K562 (cell line): ENCODE data around the gene PDZK1. TPM values are rescaled to one million over a fixed set of nuclear protein-coding genes. Genes with fewer than 3 reads are reported as not detected.
A peak's percentile ranks its signal among the peaks of the same experiment; 100 is the strongest.

ENCODE experiments used
- ATAC-seq: fragments of 200-7000 bp; cut with Tn5 transposase; 3 replicates; pipeline ENCODE4 v1.9.1; 2020; ENCODE audit warnings: moderate library complexity
- BruUV-seq: library from RNA; stranded (reverse); fragments of 400-500 nt; replicated peaks from 2 replicates; lab custom pipeline; 2021; lab: Mats Ljungman, UMichigan
- CTCF ChIA-PET: fragments of 300-600 bp; formaldehyde crosslinking; extraction: SDS; loops from one replicate; lab custom pipeline; 2021; ENCODE audit warnings: low intra/inter-chr PET ratio; lab: Yijun Ruan, JAX
- POLR2A ChIA-PET: fragments of 300-600, 350-650 bp; sonication (Branson Sonifier 250); formaldehyde crosslinking; extraction: SDS; loops from one replicate; lab custom pipeline; 2021; ENCODE audit warnings: antibody characterized with exemption, inconsistent platforms; lab: Yijun Ruan, JAX
- DNase-seq, 4 experiments: peaks; one replicate each; pipeline versions ENCODE4 v3.0.0 to v3.0.0-alpha.2; 2011 to 2018; ENCODE audit warnings: low spot score in 3 of 4, mixed read lengths in 3 of 4; ENCODE audit errors: extremely low read depth in 1 of 4
- FAIRE-seq: peaks from 2 replicates; lab custom pipeline; 2011; peaks lifted over from hg19 to GRCh38; lab: Jason Lieb, UNC
- H2AFZ ChIP-seq: 2 replicates; pipeline ENCODE4 v1.6.0; 2011; ENCODE audit warnings: low read depth, low read length, control low read depth, inconsistent platforms
- H3K27ac ChIP-seq: fragments of 200-600 bp; 3 replicates; pipeline ENCODE4 v1.8.0; 2011; ENCODE audit warnings: low read depth, mild to moderate bottlenecking, control low read depth, inconsistent platforms, low read length, moderate library complexity, mixed read lengths; ENCODE audit errors: extremely low read depth
- H3K27me3 ChIP-seq, 2 experiments: fragments of 300-600 bp in 1 of 2; 2 replicates in 1 of 2; 3 replicates in 1 of 2; pipeline versions ENCODE4 v1.6.0 to v1.8.0; 2011; ENCODE audit warnings: inconsistent platforms in 2 of 2, low read length in 2 of 2, mild to moderate bottlenecking in 1 of 2, mixed read lengths in 1 of 2, moderate library complexity in 1 of 2; ENCODE audit not compliant: control insufficient read depth in 2 of 2, insufficient read depth in 2 of 2
- H3K36me3 ChIP-seq: fragments of 300-600 bp; 3 replicates; pipeline ENCODE4 v1.8.0; 2011; ENCODE audit warnings: mild to moderate bottlenecking, low read length, inconsistent platforms; ENCODE audit not compliant: control insufficient read depth, insufficient read depth
- H3K4me1 ChIP-seq, 2 experiments: fragments of 200-600 bp in 1 of 2; replicated peaks in 1 of 2; 2 replicates in 1 of 2; 3 replicates in 1 of 2; pipeline versions ENCODE4 v1.5.1 to v1.8.0; 2011; ENCODE audit warnings: inconsistent platforms in 2 of 2, low read length in 2 of 2, mild to moderate bottlenecking in 1 of 2, mixed read lengths in 1 of 2, moderate library complexity in 1 of 2; ENCODE audit not compliant: control insufficient read depth in 2 of 2, insufficient read depth in 2 of 2
- H3K4me2 ChIP-seq: 2 replicates; pipeline ENCODE4 v1.6.1; 2011; ENCODE audit warnings: low read length, control low read depth, inconsistent platforms, mixed read lengths; ENCODE audit not compliant: insufficient read depth
- H3K4me3 ChIP-seq: fragments of 200-600 bp; sonication (generic), shearing (Covaris generic); 2 replicates; pipeline ENCODE4 v1.5.1; 2016; ENCODE audit warnings: control low read depth, inconsistent platforms
- H3K79me2 ChIP-seq: fragments of 200-600 bp; 3 replicates; pipeline ENCODE4 v1.8.0; 2011; ENCODE audit warnings: low read length, inconsistent platforms; ENCODE audit not compliant: control insufficient read depth, insufficient read depth
- H3K9ac ChIP-seq, 2 experiments: 2 replicates each; pipeline versions ENCODE4 v1.6.0 to v1.6.1; 2011; ENCODE audit warnings: low read depth in 2 of 2, low read length in 2 of 2, control low read depth in 1 of 2, inconsistent platforms in 1 of 2, mild to moderate bottlenecking in 1 of 2, mixed read lengths in 1 of 2; ENCODE audit not compliant: insufficient read depth in 1 of 2
- H3K9me1 ChIP-seq: one replicate; pipeline ENCODE4 v1.6.0; 2011; ENCODE audit warnings: inconsistent platforms, mild to moderate bottlenecking, low read length, moderate library complexity; ENCODE audit not compliant: control insufficient read depth, insufficient read depth
- H3K9me3 ChIP-seq: replicated peaks from 2 replicates; pipeline ENCODE4 v1.5.1; 2011; ENCODE audit warnings: low read depth, low read length, inconsistent platforms; ENCODE audit not compliant: control insufficient read depth, insufficient read depth
- H4K20me1 ChIP-seq: replicated peaks from 2 replicates; pipeline ENCODE4 v1.6.1; 2011; ENCODE audit warnings: low read length, inconsistent platforms, mixed read lengths; ENCODE audit not compliant: control insufficient read depth, insufficient read depth
- ESRRA ChIP-seq: fragments of 450-650 bp; IDR thresholded peaks from 2 replicates; pipeline ENCODE4 v1.6.1; 2014; ENCODE audit warnings: low read depth, mild to moderate bottlenecking, moderate library complexity, borderline replicate concordance
- IFI16 ChIP-seq: fragments of 250-450 bp; sonication (Bioruptor Pico); IDR thresholded peaks from 2 replicates; pipeline ENCODE4 v2.1.2; 2022; ENCODE audit warnings: mild to moderate bottlenecking, inconsistent platforms
- KDM4B ChIP-seq, 2 experiments: fragments of 450-650 bp in 1 of 2; sonication (generic) in 1 of 2; IDR thresholded peaks; 2 replicates each; pipeline ENCODE4 v1.6.1; 2016 to 2017; ENCODE audit warnings: borderline replicate concordance in 2 of 2, antibody characterized with exemption in 1 of 2, low read depth in 1 of 2, mild to moderate bottlenecking in 1 of 2
- SAFB ChIP-seq: fragments of 200-400 bp; formaldehyde crosslinking; IDR thresholded peaks from 2 replicates; pipeline ENCODE4 v1.6.1; 2017; ENCODE audit warnings: low read depth, low read length, borderline replicate concordance
- ZNF12 ChIP-seq: sonication (generic); formaldehyde crosslinking; IDR thresholded peaks from 2 replicates; pipeline ENCODE4 v1.4.0; 2020; ENCODE audit warnings: mild to moderate bottlenecking, missing genetic modification reagents
- WGBS: fragments of 100-300 bp; shearing (Covaris generic); methylation state at CpG from one replicate; pipeline ENCODE4 v1.1.6; 2016; ENCODE audit warnings: low coverage, mixed read lengths; ENCODE audit not compliant: insufficient coverage; ENCODE audit errors: missing lambda C conversion rate; 5-methylcytosine and 5-hydroxymethylcytosine counted together
- in situ Hi-C: fragments of 300-500 bp; cut with MboI; formaldehyde crosslinking; loops from 4 replicates; pipeline ENCODE4 v1.15.0; 2018; ENCODE audit warnings: inconsistent platforms, mixed read lengths
- intact Hi-C: fragments of 100-400 bp; cut with micrococcal nuclease; formaldehyde crosslinking; loops from 2 replicates; pipeline ENCODE4 v1.14.2; 2022
- polyA plus RNA-seq, 8 experiments: library from polyadenylated mRNA; depleted of rRNA in 4 of 8; stranded (reverse) in 5 of 8; unstranded in 3 of 8; fragments of >200 nt; fragmentation: Nextera tagmentation in 2 of 8; fragmentation: Illumina TruSeq in 1 of 8; extraction: Ambion mirVana in 2 of 8; extraction: Trizol in 1 of 8; gene quantifications; 2 replicates each; pipeline versions ENCODE4 v1.2.1 to v1.2.3, GENCODE V29; 2011 to 2014; ENCODE audit warnings: inconsistent platforms in 1 of 8, missing spikeins in 1 of 8
- total RNA-seq, 7 experiments: library from RNA; depleted of rRNA in 6 of 7; stranded (reverse); fragments of >200 nt in 6 of 7; fragmentation: Illumina TruSeq in 2 of 7; extraction: Trizol in 2 of 7; gene quantifications; 2 replicates each; pipeline versions ENCODE4 v1.2.1 to v1.2.3, GENCODE V29; 2011 to 2021; ENCODE audit warnings: low replicate concordance in 1 of 7

PDZK1 gene
- total and polyA plus RNA-seq, 9 of the 15 experiments (the other 6 are each of a cell fraction or from before 2014, with no cell fraction given) = 0.04 to 0.22 (median 0.16) TPM; not detected in 2

GRCh38 chr1:145720556-145720877 is 13.3 kb upstream of the PDZK1 start:
- POLR2A ChIA-PET = interaction anchor here (0.6 to 1.1 kb wide), 4 partner anchors 9 to 305 kb away, joined by 3 to 4 read pairs (median 3); no protein-coding TSS in a partner anchor
- ATAC-seq (no peak), FAIRE-seq (peak; percentile 40), DNase-seq (no peak)
- H3K9ac ChIP-seq = no peak overlapping the region
- H3K27me3 ChIP-seq = 0 out of 5 replicates have a peak, but pooled peaks cover 0 to 6% of the 10 kb centered on the region in 2 experiments
- H3K79me2 ChIP-seq = no peaks in the 10 kb centered on the region
- H4K20me1 ChIP-seq = no peaks in the 10 kb centered on the region
- H3K4me1 ChIP-seq = peaks cover 4 to 9% of the 10 kb centered on the region in 2 experiments; a peak in 3 of 5 replicates
- no peak for TF ChIP-seq ZNF12
- TF ChIP-seq IFI16 = no peak
- TF ChIP-seq ESRRA = no peak
- TF ChIP-seq KDM4B (IDR thresholded peaks at IDR 0.05; ENCODE audit: borderline replicate concordance in 2 of 2, low read depth in 1 of 2) = no peak
- TF ChIP-seq SAFB = no peak
- no peaks in the 10 kb centered on the region for H3K36me3 ChIP-seq
- no peaks in the 10 kb centered on the region for H3K9me1 ChIP-seq
- H3K4me2 ChIP-seq = peak overlapping the region; percentile 64; the same call in 1 of the 2 replicates
- no peak overlapping the region for H3K27ac ChIP-seq
- no TSS peak for BruUV-seq
- in situ Hi-C loops = no loop called here
- 13% methylated on average over 5 of the region's 5 CpGs for whole genome bisulfite sequencing
- no peak overlapping the region for H3K4me3 ChIP-seq
- intact Hi-C loops = loop anchor here (5.0 to 10.0 kb wide), 2 partner anchors 123 to 294 kb away; no protein-coding TSS in a partner anchor
- peak overlapping the region; percentile 67 for H2AFZ ChIP-seq
- CTCF ChIA-PET = no interaction called here
- no peaks in the 10 kb centered on the region for H3K9me3 ChIP-seq
